ENCODE data around the gene LRRTM3.

The LRRTM3 gene

DNA sequence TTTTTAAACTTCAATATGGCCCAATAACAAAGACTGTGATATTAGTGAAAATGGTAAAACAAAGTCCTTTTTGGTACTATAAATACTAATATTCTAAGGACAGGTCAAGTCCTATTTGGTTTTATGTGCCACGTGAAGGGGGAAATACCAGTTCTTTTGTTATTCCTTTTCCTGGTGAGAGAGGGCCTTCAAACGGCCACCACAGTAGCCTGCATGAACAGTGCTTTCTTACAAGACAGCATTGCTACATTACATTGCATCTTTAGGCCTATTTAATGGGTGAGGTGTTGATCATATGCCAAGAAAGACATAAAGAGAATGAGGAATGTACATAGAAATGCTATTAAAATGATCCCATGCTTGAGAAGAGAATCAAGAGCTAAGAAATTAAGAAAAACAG lies 214.8 kb downstream of the LRRTM3 start:
- no peak for DNase-seq

DNA sequence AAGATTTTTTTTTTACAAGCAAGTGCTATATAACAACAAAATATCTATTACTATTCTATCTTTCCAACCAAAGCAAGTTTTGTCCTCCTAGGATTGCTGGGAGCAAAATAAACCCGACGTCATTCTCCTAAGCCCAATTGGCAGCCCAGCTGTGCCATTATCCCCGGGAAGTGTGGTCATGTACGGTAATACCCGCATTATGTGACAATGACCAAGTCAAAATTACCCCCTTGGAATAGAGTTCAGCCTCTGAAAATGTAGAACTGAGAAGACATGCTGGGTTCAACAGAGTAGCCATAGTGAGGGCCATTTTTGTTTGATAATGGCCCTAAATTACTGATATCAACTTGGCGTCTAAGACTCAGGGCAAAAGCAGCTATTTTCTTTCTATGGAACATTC lies 215.5 kb downstream of the LRRTM3 start:
- no peak for DNase-seq

DNA sequence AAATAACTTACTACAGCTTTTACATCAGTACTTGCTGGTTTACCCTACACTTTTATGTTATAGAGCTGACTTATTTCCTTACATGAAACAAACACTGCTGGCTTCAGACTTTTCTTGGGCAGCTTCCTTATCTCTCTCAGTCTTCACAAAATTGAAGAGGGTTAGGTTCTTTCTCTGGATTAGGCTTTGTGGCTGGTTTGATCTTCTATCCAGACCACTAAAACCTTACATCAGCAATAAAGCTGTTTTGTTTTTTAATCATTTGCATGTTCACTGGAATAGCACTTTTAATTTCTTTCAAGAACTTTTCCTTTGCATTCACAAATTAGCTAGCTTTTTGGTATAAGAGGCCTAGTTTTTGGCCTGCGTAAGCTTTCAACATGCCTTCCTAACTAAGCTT lies 218.7 kb downstream of the LRRTM3 start:
- DNase-seq: no peak
